Brain microvascular endothelial cell (primary cell): ENCODE measurements around the gene HAPLN1.
A peak's percentile ranks its signal among the peaks of the same experiment; 100 is the strongest.

Source experiments
- DNase-seq: peaks from one replicate; pipeline ENCODE4 v3.0.0-alpha.2; 2020
- H3K27ac ChIP-seq: fragments of 250-450 bp; sonication (Bioruptor Pico); 2 replicates; pipeline ENCODE4 v1.5.1; 2020; ENCODE audit warnings: mild to moderate bottlenecking, moderate library complexity
- H3K27me3 ChIP-seq: fragments of 250-450 bp; sonication (Bioruptor Pico); replicated peaks from 2 replicates; pipeline ENCODE4 v1.5.1; 2020; ENCODE audit warnings: mild to moderate bottlenecking
- H3K36me3 ChIP-seq: fragments of 250-450 bp; sonication (Bioruptor Pico); replicated peaks from 2 replicates; pipeline ENCODE4 v1.5.1; 2020; ENCODE audit warnings: mild to moderate bottlenecking
- H3K4me3 ChIP-seq: 2 replicates; pipeline ENCODE4 v1.5.1; 2011; ENCODE audit warnings: low read depth, mild to moderate bottlenecking, control low read depth, low read length, moderate library complexity
- CTCF ChIP-seq: IDR thresholded peaks from 2 replicates; pipeline ENCODE4 v1.5.1; 2011; ENCODE audit warnings: low read depth, mild to moderate bottlenecking, moderate library complexity, low read length, control low read depth, inconsistent platforms; ENCODE audit errors: missing control alignments
- in situ Hi-C: cut with HindIII; loops from 2 replicates; pipeline ENCODE4 v1.10.0; 2017; ENCODE audit warnings: low sequenced_read_pairs, low pct_ligation_motif_present

HAPLN1 gene

GRCh38 chr5:83721953-83722901 lies 1.6 kb upstream of the HAPLN1 start:
- Histone ChIP-seq H3K27me3 (no peaks in the 10 kb centered on the region), H3K36me3 (no peaks in the 10 kb centered on the region), H3K4me3 (peak overlapping the region; percentile 71), H3K27ac (peak overlapping the region; percentile 37)
- DNase-seq = peak; percentile 79
- in situ Hi-C loops = no loop called here
- peak; percentile 61 for TF ChIP-seq CTCF

GRCh38 chr5:83718936-83719495 lies 1.6 kb downstream of the HAPLN1 start:
- no peak for TF ChIP-seq CTCF
- no peak for DNase-seq
- Histone ChIP-seq H3K4me3 (no peak overlapping the region), H3K36me3 (no peaks in the 10 kb centered on the region), H3K27ac (no peak overlapping the region), H3K27me3 (no peaks in the 10 kb centered on the region)
- in situ Hi-C loops = no loop called here

- peak; percentile 62 for DNase-seq
- in situ Hi-C loops = no loop called here
- Histone ChIP-seq H3K36me3 (no peaks in the 10 kb centered on the region), H3K27me3 (no peaks in the 10 kb centered on the region), H3K4me3 (no peak overlapping the region), H3K27ac (no peak overlapping the region)
- TF ChIP-seq CTCF = peak; percentile 86
Measured at GRCh38 chr5:83718195-83718825, 2.3 kb downstream of the HAPLN1 start.

- Histone ChIP-seq H3K4me3 (no peak overlapping the region), H3K27me3 (no peaks in the 10 kb centered on the region), H3K36me3 (no peaks in the 10 kb centered on the region), H3K27ac (no peak overlapping the region)
- in situ Hi-C loops = no loop called here
- DNase-seq = no peak
- no peak for TF ChIP-seq CTCF
Measured at GRCh38 chr5:83715236-83716065, 5.2 kb downstream of the HAPLN1 start.

DNA sequence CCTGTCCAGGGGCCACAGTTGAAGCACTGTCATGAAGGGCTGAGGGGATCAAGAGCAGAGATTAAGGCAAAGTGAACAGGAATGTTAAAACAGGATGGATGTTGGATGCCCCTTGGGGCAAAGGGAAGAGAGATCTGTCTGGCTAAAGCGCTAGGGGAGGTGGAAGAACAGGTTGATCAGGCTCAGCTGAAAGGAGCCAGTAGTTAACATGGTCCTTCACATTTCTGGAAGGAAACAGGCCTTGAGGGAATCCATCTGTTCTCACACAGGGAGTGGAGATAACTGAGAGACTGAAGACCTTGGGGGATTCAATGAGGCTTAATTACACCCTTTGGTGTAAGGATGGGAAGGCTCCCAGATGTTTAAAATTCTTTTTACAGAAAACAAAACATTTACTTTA lies 5.8 kb downstream of the HAPLN1 start:
- TF ChIP-seq CTCF = no peak
- H3K4me3 ChIP-seq = no peak overlapping the region
- H3K27ac ChIP-seq = no peak overlapping the region
- in situ Hi-C loops = no loop called here
- no peaks in the 10 kb centered on the region for H3K36me3 ChIP-seq
- no peak for DNase-seq
- H3K27me3 ChIP-seq = no peaks in the 10 kb centered on the region
